Ishikawa (cell line): Measurements from ENCODE around the gene CUBN.

Experiments used
- CEBPB ChIP-seq: IDR thresholded peaks from 2 replicates; pipeline ENCODE4 v1.6.1; 2012
- CREB1 ChIP-seq: IDR thresholded peaks from 2 replicates; pipeline ENCODE4 v1.6.1; 2012; ENCODE audit warnings: low read depth
- EGR1 ChIP-seq: IDR thresholded peaks from 2 replicates; pipeline ENCODE4 v1.6.1; 2012
- EP300 ChIP-seq: IDR thresholded peaks from 2 replicates; pipeline ENCODE4 v1.6.1; 2012; ENCODE audit warnings: borderline replicate concordance
- FOXM1 ChIP-seq: IDR thresholded peaks from 2 replicates; pipeline ENCODE4 v1.6.1; 2012; ENCODE audit warnings: low read depth, borderline replicate concordance
- NFIC ChIP-seq: IDR thresholded peaks from 2 replicates; pipeline ENCODE4 v1.6.1; 2012
- RAD21 ChIP-seq: IDR thresholded peaks from 2 replicates; pipeline ENCODE4 v1.6.1; 2012; ENCODE audit warnings: low read depth
- TAF1 ChIP-seq: IDR thresholded peaks from 2 replicates; pipeline ENCODE4 v1.6.1; 2012; ENCODE audit warnings: low read depth, mild to moderate bottlenecking
- TCF12 ChIP-seq: IDR thresholded peaks from 2 replicates; pipeline ENCODE4 v1.6.1; 2012; ENCODE audit warnings: low read depth
- TEAD4 ChIP-seq: IDR thresholded peaks from 2 replicates; pipeline ENCODE4 v1.6.1; 2012
- YY1 ChIP-seq: IDR thresholded peaks from 2 replicates; pipeline ENCODE4 v1.6.1; 2012; ENCODE audit warnings: low read depth
- ZBTB7A ChIP-seq: IDR thresholded peaks from 2 replicates; pipeline ENCODE4 v1.6.1; 2012; ENCODE audit warnings: low read depth
- TF ChIP-seq, protein P1 (sequence below): IDR thresholded peaks from 2 replicates; pipeline ENCODE4 v1.6.1; 2012
- TF ChIP-seq, protein P2 (sequence below): IDR thresholded peaks from 2 replicates; pipeline ENCODE4 v1.6.1; 2012
- TF ChIP-seq, protein P3 (sequence below): IDR thresholded peaks from 2 replicates; pipeline ENCODE4 v1.6.1; 2012; ENCODE audit warnings: low read depth, mild to moderate bottlenecking

Gene CUBN

DNA sequence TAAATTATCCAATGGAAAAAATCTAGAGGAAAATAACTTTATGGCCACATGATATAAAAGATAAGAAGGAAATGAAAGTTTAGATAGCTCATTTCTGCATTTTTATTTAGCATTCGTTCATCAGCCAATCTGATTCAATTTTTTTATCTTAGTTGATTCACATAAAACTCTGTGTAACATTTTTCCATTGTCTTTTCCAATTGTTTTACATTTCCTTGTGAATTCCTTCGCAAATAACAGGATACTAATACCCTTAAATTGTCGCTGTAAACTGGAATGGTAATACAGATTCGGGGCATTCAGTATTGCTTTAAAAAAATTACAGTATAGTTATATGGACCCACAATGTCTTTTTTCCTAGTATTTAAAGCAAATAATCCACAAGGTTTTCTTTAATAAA, 136.4 kb downstream of the CUBN start:
- TF ChIP-seq TCF12 (no peak), NFIC (no peak), RAD21 (no peak), TAF1 (no peak), EP300 (no peak), YY1 (no peak), CREB1 (no peak), EGR1 (no peak), CEBPB (no peak), ZBTB7A (no peak)
- TF ChIP-seq, protein P1, sequence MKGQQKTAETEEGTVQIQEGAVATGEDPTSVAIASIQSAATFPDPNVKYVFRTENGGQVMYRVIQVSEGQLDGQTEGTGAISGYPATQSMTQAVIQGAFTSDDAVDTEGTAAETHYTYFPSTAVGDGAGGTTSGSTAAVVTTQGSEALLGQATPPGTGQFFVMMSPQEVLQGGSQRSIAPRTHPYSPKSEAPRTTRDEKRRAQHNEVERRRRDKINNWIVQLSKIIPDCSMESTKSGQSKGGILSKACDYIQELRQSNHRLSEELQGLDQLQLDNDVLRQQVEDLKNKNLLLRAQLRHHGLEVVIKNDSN: no peak

DNA sequence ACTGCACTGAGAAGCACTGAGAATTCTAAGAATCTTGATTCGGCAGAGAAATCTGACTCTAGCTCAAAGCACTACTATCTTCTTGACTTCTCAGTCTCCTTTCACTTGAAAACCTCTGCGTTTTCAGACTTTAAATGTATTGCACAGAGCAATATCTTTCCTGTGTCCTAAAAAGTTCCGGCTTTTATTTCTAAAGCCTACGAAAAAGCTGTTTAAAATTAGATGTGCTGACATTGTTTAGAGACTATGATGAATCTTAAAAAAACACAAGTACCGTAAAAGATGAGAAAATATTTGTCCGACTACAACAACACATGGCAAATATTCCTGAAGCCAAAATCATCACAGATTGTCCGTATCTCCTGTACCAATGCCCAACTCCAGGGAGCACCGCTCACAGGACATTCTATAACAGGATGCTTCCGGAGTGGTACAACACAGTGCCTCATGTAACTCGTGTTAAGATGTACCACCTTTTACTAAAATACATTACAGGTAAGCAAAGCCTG, 136.9 kb downstream of the CUBN start:
- TF ChIP-seq RAD21: no peak
- TF ChIP-seq, protein P2, sequence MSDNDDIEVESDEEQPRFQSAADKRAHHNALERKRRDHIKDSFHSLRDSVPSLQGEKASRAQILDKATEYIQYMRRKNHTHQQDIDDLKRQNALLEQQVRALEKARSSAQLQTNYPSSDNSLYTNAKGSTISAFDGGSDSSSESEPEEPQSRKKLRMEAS: no peak
- TF ChIP-seq, protein P3, sequence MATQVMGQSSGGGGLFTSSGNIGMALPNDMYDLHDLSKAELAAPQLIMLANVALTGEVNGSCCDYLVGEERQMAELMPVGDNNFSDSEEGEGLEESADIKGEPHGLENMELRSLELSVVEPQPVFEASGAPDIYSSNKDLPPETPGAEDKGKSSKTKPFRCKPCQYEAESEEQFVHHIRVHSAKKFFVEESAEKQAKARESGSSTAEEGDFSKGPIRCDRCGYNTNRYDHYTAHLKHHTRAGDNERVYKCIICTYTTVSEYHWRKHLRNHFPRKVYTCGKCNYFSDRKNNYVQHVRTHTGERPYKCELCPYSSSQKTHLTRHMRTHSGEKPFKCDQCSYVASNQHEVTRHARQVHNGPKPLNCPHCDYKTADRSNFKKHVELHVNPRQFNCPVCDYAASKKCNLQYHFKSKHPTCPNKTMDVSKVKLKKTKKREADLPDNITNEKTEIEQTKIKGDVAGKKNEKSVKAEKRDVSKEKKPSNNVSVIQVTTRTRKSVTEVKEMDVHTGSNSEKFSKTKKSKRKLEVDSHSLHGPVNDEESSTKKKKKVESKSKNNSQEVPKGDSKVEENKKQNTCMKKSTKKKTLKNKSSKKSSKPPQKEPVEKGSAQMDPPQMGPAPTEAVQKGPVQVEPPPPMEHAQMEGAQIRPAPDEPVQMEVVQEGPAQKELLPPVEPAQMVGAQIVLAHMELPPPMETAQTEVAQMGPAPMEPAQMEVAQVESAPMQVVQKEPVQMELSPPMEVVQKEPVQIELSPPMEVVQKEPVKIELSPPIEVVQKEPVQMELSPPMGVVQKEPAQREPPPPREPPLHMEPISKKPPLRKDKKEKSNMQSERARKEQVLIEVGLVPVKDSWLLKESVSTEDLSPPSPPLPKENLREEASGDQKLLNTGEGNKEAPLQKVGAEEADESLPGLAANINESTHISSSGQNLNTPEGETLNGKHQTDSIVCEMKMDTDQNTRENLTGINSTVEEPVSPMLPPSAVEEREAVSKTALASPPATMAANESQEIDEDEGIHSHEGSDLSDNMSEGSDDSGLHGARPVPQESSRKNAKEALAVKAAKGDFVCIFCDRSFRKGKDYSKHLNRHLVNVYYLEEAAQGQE: no peak
- TF ChIP-seq TAF1: no peak
- no peak for TF ChIP-seq FOXM1
- TF ChIP-seq, protein P1: no peak
- no peak for TF ChIP-seq TCF12
- TF ChIP-seq NFIC: no peak

DNA sequence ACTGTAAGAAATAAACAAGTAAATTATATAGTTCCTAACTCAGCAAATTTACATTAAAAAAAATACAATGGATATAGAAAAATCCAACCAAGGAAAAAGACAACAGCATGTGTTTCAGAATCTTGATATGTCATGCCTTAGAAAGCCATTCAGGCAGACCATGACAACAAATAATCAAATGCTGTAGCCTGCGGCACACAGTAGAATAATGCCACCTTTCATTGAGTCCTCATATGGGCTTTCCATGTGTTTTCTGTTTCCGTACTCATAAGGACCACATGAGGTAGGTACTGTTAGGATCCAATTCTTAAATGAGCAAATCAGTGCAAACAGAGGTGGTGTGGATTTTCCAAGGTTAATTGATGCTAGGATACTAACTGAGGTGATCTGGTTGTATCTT, 138.6 kb downstream of the CUBN start:
- TF ChIP-seq YY1 (no peak), CREB1 (no peak), RAD21 (no peak), ZBTB7A (no peak), TAF1 (no peak), CEBPB (no peak), FOXM1 (no peak), EP300 (no peak), EGR1 (no peak), NFIC (no peak), TCF12 (no peak)
- TF ChIP-seq, protein P1: no peak
- TF ChIP-seq, protein P3: no peak
- TF ChIP-seq, protein P2: no peak

DNA sequence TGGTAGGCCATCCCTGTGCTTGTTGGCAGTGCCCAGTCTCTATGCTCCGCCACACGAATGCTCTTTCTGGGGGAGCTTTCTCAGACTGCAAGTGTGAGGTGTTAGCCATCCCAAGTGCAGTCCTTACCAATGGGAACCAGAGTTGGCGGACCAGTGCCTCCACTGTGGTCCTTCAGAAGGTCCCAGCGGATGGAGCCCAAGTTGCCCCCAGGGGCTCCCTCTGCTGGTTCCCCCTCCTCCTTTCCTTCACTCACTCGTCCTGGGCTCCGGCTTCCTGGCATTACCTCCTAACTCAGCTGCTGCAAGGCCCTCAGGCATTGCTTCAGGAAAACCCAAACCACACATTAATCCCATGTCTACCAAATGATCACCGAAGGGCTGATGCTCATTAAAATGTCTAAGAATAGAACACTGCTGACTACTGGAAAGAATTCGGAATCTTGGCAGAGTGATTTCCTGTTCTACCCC, 139.8 kb downstream of the CUBN start:
- no peak for TF ChIP-seq EGR1
- TF ChIP-seq TAF1: no peak
- no peak for TF ChIP-seq CREB1

DNA sequence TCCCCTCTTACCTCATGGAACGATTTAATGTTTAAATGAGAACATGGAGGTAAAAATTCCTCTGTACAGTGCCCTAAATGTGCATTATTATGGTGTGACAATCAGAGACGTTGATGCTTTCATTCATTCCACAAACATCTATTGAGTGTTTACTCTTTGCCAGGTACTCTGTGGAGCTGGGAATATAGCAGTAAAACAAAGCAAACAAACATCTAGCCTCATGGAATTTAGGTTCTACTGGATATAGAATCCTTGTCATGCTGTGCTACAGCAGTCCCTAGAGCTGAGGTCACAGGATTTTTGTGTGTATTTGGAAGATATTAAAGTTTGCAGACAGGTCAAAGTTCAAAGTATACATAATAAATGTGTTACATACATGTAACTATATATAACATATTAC, 140.7 kb downstream of the CUBN start:
- TF ChIP-seq TEAD4 (no peak), FOXM1 (no peak), EP300 (no peak), RAD21 (no peak), TCF12 (no peak), CREB1 (no peak), ZBTB7A (no peak), TAF1 (no peak), YY1 (no peak), NFIC (no peak), EGR1 (no peak), CEBPB (no peak)
- TF ChIP-seq, protein P3: no peak
- TF ChIP-seq, protein P2: no peak
- TF ChIP-seq, protein P1: no peak
